MM.1S (cell line): ENCODE results near the gene ATP2B2.

Experiments used
- EZH2 ChIP-seq: fragments of 300-600 bp; sonication (generic); optimal IDR thresholded peaks from 2 replicates; pipeline ENCODE3; 2017; ENCODE audit warnings: low read depth, mild to moderate bottlenecking, antibody characterized with exemption, low read length, mixed read lengths
- EZH2phosphoT487 ChIP-seq: fragments of 300-600 bp; sonication (generic); IDR thresholded peaks from 2 replicates; pipeline ENCODE4 v1.6.1; 2018; ENCODE audit warnings: antibody characterized with exemption, low read length
- TF ChIP-seq, protein P1 (sequence below): fragments of 300-600 bp; sonication (generic); IDR thresholded peaks from 2 replicates; pipeline ENCODE4 v1.5.1; 2016; ENCODE audit warnings: antibody characterized with exemption, low read length, mixed read lengths

DNA sequence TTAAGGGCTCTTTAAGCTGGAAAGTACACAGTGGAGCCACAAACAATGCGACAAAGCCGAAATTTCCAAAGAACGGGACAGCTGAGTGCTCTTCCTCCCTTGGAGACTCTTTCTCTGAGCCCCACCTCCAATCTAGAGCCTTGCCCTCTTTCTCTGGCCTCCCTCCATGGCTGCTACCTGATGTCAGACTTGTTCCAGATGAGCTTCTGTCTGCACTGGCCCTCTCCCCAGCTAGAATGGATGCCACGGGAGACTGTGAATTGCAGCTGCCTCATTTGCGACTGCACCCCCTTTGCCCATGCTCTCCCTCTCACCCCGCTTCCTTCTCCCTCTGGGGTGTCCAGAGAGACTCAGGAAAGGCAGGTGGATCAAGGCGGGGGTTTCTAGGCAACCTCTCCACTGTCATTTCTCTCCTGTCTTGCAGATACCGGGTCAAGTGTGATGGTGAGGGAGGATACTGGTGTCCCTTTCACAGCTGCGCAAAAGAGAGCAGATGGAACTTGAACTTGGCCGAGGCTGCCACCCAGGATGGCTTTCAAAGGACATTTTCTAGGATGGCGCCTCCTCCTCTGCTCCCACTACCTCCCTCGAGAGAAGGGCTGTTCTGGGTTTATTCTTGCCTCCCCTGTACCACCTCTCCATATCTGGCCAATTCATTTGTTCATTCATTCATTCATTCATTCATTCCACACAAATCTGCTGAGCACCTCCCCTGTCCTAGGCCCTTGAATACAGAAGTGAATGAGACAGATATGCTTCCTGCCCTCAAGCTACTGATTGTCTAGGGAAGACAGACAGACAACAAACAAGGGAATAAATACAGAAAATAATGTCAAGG, 12.8 kb downstream of the ATP2B2 start:
- TF ChIP-seq, protein P1, sequence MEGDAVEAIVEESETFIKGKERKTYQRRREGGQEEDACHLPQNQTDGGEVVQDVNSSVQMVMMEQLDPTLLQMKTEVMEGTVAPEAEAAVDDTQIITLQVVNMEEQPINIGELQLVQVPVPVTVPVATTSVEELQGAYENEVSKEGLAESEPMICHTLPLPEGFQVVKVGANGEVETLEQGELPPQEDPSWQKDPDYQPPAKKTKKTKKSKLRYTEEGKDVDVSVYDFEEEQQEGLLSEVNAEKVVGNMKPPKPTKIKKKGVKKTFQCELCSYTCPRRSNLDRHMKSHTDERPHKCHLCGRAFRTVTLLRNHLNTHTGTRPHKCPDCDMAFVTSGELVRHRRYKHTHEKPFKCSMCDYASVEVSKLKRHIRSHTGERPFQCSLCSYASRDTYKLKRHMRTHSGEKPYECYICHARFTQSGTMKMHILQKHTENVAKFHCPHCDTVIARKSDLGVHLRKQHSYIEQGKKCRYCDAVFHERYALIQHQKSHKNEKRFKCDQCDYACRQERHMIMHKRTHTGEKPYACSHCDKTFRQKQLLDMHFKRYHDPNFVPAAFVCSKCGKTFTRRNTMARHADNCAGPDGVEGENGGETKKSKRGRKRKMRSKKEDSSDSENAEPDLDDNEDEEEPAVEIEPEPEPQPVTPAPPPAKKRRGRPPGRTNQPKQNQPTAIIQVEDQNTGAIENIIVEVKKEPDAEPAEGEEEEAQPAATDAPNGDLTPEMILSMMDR, result no peak
- TF ChIP-seq EZH2phosphoT487, result no peak
- no peak for TF ChIP-seq EZH2
